Cardiac muscle cell (in vitro differentiated cells and primary cell): ENCODE results near the gene CMIP. TPM values are rescaled to one million over a fixed set of nuclear protein-coding genes. Genes with fewer than 3 reads are reported as not detected.

ENCODE experiments used
- DNase-seq, 2 donors: peaks; one replicate each; pipeline versions ENCODE4 v3.0.0 to v3.0.0-alpha.2; 2010 to 2017; ENCODE audit warnings: low read depth in 1 of 2, low spot score in 1 of 2
- H3K27ac ChIP-seq: fragments of 200-600 bp; sonication (generic); 2 replicates; pipeline ENCODE4 v1.5.1; 2016
- H3K27me3 ChIP-seq: fragments of 200-600 bp; sonication (generic); 2 replicates; pipeline ENCODE4 v1.6.0; 2016; ENCODE audit warnings: control low read depth
- H3K36me3 ChIP-seq: fragments of 200-600 bp; sonication (generic); 2 replicates; pipeline ENCODE4 v1.5.1; 2016; ENCODE audit warnings: control low read depth
- H3K4me1 ChIP-seq: fragments of 200-600 bp; sonication (generic); 2 replicates; pipeline ENCODE4 v1.8.1; 2017; ENCODE audit warnings: low read depth, mild to moderate bottlenecking, mixed run types
- H3K4me3 ChIP-seq: fragments of 200-600 bp; sonication (generic); 2 replicates; pipeline ENCODE4 v1.5.1; 2016; ENCODE audit warnings: mild to moderate bottlenecking
- H3K9me3 ChIP-seq: fragments of 200-600 bp; sonication (generic); 2 replicates; pipeline ENCODE4 v1.5.1; 2017; ENCODE audit warnings: low read depth, mild to moderate bottlenecking, control low read depth
- polyA plus RNA-seq: library from polyadenylated mRNA; unstranded; fragments of >200 nt; fragmentation: Nextera tagmentation; extraction: Ambion mirVana; gene quantifications from 2 replicates; pipeline ENCODE4 v1.2.1, GENCODE V29; 2016
- total RNA-seq: library from RNA; depleted of rRNA; stranded (reverse); fragments of >200 nt; gene quantifications from 2 replicates; pipeline ENCODE4 v1.2.3, GENCODE V29; 2016
- TF ChIP-seq, protein P1 (sequence below): IDR thresholded peaks from 2 replicates; pipeline ENCODE4 v1.5.1; 2012; ENCODE audit warnings: low read depth, mild to moderate bottlenecking, low read length

CMIP gene
- total and polyA plus RNA-seq, 2 experiments from 2014 or later = 1.8 to 22.2 TPM

DNA sequence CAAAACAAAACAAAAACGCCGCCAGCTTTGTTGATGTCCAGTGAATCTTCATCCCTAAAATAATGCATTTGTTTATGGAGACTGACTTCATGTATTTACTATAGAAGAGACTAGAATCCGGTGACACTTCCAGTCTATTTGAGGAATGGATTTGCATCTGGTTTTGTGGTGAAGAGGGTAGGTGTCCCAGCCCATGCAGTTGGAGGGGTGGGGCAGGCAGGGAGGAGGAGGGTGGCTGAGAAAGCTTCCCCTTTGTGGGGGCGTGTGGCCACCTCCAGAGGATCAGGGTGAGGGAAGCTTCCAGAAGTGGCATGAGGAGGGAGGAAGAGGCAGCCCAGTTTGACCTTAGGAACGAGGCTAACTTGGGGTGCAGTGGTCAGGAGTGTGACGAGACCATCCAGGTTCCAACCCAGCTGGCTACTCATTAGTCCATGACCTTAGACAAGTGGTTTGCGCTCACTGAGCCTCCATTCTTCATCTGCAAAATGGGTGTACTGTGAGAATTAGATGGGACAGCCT, 69.5 kb downstream of the CMIP start:
- TF ChIP-seq, protein P1, sequence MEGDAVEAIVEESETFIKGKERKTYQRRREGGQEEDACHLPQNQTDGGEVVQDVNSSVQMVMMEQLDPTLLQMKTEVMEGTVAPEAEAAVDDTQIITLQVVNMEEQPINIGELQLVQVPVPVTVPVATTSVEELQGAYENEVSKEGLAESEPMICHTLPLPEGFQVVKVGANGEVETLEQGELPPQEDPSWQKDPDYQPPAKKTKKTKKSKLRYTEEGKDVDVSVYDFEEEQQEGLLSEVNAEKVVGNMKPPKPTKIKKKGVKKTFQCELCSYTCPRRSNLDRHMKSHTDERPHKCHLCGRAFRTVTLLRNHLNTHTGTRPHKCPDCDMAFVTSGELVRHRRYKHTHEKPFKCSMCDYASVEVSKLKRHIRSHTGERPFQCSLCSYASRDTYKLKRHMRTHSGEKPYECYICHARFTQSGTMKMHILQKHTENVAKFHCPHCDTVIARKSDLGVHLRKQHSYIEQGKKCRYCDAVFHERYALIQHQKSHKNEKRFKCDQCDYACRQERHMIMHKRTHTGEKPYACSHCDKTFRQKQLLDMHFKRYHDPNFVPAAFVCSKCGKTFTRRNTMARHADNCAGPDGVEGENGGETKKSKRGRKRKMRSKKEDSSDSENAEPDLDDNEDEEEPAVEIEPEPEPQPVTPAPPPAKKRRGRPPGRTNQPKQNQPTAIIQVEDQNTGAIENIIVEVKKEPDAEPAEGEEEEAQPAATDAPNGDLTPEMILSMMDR = no peak
- Histone ChIP-seq H3K27ac (peak overlapping the region; percentile 77), H3K27me3 (no peaks in the 10 kb centered on the region), H3K4me3 (no peak overlapping the region), H3K9me3 (no peaks in the 10 kb centered on the region), H3K4me1 (peaks cover 8% of the 10 kb centered on the region), H3K36me3 (no peaks in the 10 kb centered on the region)
- no peak for DNase-seq

DNA sequence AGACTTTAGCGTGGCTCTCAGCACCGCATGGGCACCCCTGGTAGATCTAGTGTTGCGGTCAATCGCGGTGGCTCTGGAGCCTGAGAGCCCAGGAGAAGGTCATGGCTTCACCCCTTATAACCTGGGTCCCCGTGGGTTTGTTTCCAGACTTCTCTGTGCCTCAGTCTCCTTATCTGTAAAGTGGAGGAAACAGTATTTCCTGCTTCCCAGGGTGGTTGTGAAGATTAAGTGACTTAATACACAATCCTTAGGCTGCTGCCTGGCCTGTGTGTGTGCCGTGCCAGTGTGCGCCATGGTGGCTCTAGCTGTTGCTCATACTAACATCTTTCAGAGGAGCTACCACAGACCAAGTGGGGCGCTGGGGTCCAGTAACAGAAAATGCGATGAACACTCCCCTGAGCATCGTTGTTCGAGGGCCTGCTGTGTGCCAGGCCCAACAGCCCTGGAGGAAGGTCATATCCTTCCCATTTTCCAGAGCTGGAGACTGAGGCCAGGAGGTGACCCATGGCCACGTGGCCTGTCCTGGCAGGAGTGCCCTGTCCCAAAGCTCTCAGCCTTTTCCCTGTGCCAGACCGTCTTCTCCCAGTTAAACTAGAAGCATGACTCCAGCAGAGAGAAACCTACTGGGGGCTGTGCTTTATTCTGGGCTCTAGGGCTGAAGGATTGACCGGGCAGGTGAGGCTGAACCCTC, 70.1 kb downstream of the CMIP start:
- Histone ChIP-seq H3K4me1 (peaks cover 8% of the 10 kb centered on the region), H3K27ac (no peak overlapping the region), H3K27me3 (no peaks in the 10 kb centered on the region), H3K9me3 (no peaks in the 10 kb centered on the region), H3K4me3 (no peak overlapping the region), H3K36me3 (no peaks in the 10 kb centered on the region)
- DNase-seq = no peak
- TF ChIP-seq, protein P1 = no peak

DNA sequence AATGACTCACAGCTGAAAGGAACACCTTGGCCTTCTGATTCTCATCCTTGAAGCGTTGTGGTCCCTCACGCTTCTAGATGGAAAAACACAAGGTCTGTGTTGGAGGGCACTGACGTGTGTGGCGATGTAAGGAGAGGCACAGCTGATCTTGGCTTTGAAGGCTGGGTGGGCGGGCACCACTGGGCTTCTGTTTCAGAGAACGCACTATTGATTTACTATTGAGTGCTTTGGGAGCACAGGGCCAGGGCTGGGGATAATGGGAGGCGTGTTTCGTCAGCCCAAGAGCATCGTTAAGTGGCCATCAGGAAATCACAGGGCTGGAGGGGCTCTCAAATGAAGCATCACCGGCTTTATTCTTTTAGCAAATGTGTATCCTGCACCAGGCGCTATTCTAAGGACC, 70.7 kb downstream of the CMIP start:
- Histone ChIP-seq H3K9me3 (no peaks in the 10 kb centered on the region), H3K27ac (no peak overlapping the region), H3K36me3 (no peaks in the 10 kb centered on the region), H3K27me3 (no peaks in the 10 kb centered on the region), H3K4me1 (peaks cover 8% of the 10 kb centered on the region), H3K4me3 (no peak overlapping the region)
- DNase-seq = no peak
- TF ChIP-seq, protein P1 = no peak

DNA sequence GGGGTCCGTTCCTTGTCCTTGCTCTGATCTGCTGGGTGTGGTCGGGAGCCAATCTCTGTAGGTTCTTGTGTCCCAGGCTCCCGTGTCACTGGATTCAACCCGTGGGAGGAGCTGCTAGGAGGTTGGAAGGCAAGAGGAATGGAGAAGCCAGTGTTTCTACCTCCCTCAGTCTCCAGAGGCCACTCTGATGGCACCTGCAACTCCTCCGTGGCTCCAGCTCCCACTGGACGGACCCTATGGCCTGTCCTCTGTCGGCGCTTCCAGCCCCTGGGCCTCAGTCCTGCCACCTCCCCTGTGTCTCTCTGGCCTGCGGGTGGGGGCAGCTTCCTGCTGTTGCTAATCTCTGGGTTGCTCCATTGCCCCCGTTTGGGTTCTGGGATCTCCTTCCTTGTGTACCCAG, 71.1 kb downstream of the CMIP start:
- H3K4me1 ChIP-seq = peaks cover 8% of the 10 kb centered on the region
- no peaks in the 10 kb centered on the region for H3K9me3 ChIP-seq
- no peaks in the 10 kb centered on the region for H3K36me3 ChIP-seq
- H3K4me3 ChIP-seq = no peak overlapping the region
- H3K27me3 ChIP-seq = no peaks in the 10 kb centered on the region
- no peak for DNase-seq
- TF ChIP-seq, protein P1 = no peak
- H3K27ac ChIP-seq = no peak overlapping the region

DNA sequence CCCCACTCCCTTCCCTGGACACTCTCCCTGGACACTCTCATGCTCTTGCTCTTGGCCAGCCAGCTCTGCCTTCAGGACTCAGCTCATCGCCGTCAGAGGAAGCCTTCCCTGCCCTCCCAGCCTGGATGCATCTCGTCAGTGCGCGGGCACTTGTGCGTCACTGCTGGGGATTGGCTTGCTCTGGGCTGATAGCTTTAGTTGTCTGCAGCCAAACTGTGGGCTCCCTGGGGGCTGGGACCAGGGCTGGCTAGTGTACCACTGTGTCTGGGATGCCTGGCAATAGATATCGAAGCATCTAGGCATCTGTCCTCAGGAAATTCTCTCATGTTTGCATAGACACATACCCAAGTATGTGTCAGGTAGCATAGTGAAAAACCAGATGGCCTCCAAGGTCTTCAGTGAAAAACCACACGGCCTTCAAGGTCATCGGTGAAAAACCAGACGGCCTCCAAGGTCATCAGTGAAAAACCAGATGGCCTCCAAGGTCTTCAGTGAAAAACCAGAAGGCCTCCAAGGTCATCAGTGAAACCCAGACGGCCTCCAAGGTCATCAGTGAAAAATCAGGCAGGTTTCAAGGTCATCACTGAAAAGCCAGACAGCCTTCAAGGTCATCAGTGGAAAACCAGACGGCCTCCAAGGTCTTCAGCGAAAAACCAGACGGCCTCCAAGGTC, 72.0 kb downstream of the CMIP start:
- no peaks in the 10 kb centered on the region for H3K9me3 ChIP-seq
- no peak overlapping the region for H3K27ac ChIP-seq
- TF ChIP-seq, protein P1 = no peak

More for the DNA sequence above, 72.0 kb downstream of the CMIP start:
- Histone ChIP-seq H3K4me3 (no peak overlapping the region), H3K4me1 (peaks cover 8% of the 10 kb centered on the region), H3K27me3 (no peaks in the 10 kb centered on the region), H3K36me3 (no peaks in the 10 kb centered on the region)
- no peak for DNase-seq
